Anterior cingulate cortex (tissue), 58 donors: ENCODE results near the gene SOX1.

ENCODE experiments used
- DNase-seq, 58 donors: peaks; one replicate each; lab custom pipeline; 2025; lab: John Stamatoyannopoulos, UW

The SOX1 gene

DNA sequence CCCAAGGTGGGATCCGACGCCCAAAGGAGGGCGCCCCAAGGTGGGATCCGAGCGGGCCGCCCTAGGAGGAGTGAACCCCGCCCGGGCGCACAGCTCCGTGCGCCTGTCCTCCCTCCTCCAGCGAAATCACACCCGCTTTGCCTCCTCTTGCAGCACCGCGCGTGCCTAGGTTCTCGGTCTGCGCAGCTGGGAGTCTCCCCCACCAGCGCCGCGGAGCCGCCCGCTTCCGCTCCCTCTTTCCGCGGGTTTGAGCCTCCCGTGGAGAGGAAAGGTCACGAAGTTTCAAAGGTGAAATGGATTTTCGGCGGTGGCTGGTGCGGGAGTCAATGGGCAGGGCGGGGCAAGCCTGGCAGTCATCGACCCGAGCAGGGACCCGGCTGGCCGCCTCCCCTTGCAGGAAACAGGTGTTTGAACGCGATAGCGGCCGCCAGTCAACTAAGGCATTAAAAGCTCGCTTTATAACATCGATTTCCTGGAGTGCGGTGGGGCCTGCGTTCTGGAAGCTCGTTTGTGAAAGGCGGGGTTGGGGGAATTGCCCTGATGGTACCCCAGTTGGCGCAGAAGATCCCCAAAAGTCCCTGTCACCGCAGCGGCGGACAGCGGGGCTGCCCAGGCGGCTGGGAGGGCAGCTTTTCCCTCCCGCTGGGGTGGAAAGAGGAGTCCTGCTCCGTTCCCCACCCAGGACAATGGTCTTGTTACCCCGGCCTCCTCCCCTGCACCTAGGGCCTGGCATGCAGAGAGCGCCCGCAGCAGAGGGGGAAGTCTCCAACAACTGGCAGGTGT lies 9.0 kb upstream of the SOX1 start:
- no peak for DNase-seq

DNA sequence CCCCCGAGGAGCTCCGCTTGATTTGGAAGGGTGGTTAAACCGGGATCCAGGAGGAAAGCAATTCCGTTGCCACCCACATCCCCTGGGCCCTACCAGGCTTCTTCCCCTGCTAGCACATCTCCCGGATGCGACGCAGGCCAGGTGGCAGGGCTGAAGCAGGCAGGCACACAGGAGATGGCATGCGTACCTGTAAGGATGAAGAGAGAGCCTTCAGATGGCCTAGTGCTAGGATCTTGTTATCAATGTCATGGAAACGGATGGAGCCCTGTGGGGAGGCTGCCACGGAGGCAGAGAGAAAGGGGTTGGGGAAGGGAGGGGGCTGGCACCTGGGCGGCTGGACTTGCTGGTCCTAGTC lies 8.5 kb upstream of the SOX1 start:
- no peak for DNase-seq

DNA sequence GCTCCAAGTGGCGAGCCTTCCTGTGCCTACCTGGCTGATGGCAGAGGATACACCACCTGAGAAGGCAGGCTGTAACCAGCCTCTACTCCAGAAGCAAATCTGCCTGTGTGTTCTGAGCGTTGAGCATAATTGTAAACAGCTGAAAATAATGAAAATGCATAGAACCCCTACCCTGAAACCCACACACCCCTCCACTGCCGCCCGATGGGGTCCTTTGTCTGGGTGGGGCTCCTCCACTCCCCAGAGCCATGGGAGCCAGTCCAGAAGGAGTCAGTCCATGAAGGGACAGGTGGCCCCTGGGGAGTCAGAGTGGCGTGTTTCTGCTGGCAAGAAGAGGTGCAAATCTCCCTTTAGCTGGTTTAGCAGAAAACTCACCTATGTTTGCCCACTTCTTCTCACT lies 8.0 kb upstream of the SOX1 start:
- no peak for DNase-seq

DNA sequence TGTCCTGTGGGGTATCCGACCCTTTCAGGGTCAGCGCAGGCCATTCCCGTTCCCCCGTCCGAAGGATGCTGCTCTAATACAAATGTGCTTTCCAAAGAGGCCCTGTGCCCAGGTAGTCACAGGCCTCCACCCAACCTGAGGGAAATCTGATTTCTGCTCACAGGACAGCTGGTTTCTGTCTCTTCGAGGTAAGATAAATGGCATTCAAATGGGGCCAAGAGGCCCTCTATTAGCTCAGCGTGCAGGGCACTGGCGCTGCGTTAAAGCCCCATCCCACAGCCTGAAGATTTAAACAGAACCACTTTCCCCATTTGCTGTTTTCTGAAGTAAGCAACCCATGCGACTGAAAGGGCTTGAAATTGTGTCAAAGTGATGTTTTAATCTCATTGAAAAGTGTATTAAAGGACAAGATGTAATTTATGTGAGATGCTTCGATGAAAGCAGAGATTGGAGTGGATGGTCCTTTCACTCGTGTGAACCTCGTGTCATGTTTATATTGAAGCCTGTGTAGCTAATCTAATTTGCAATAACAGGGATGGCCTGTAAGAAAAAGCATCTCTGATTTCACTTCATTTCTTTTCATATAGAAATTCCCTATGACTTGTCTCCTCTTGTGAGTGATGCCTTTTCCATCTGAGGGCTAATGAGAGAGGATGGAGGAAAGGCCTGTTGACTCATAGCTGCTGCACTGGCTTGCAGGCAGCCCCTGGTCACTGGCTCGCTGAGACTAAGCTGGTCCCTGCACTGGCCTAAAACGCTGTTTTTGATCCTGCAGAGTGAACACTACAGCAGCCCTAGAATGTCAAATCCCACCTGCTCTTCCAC lies 7.3 kb upstream of the SOX1 start:
- DNase-seq = no peak

DNA sequence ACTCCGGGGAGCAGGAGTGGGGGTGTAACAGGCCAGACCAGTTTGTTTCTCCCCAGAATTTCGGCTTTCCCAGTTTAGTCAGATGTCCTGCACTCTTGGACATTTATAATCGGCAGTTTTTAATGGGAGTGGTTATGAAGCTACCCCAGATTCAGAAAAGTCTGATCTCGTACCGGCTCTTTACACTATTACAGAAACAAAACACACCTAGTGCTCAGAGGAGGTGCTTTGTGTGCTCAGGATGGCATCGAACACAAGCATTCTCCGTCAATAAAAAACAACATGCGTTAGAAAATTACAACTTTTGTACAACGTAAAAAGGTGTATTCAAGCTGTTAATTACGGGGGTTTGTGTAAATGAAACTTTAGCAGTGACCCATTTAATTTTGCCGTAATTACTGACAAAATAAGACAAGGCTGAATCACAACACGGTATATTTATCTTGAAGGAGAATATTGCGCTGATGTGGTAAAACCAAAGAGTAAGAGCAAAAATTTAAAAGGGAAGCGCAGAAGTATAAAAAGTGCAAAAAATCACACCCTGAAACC lies 6.6 kb upstream of the SOX1 start:
- DNase-seq = no peak

DNA sequence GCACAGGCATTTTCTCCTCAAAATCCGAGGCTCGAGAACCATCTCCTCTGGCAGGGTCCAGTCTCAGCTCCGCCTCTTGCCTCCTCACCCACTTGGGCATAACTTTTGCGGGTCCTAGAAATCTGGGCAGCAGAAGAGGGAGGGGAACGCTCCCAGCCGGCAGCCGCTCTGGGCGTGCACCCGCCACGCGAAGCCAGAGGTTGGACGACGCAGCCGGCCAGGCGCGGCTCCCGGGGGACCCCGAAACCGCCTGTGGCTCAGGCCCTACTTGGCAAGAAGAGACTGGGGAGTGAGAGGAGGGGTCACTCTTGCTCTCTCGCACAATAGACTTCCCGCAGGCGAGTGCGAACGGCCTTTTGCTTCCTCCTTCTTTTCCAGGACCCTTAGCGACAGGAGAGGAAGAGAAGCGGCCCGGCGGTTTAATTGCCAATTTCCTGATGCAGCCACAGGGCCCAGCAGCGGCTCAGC lies 6.0 kb upstream of the SOX1 start:
- no peak for DNase-seq

DNA sequence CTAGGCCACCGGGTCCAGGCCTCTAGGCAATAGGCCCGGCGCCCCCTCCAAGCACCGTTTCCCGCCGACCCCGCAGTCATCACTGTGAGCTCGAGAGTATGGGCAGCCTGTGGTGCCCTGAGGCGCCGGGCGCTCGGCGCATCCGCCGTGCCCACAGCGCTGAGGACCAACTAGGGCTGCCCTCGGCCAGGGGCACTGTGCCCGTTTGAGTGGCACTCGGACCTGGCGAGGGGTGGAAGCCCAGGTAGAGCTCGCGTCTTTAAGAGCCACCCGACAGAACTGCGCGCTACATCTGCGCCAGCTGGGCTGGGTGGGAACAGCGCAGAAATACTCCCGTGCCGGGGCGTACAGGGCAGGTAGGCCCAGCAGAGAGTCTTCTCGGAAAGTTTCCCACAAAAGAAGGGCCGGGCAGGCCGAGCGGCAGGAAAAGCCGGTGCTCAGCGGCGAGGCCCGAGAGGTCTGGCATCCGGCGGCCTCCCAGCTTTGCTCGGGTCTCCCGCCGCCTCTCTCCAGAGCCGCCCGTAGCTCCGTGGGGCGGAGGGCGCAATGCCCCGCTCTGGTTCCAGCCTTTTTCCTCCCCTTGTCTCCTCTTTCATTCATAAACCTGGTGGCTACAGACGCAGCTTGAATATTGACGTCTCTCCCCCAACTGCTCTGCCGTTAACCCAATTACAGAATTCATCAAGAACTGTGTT lies 5.4 kb upstream of the SOX1 start:
- DNase-seq = no peak

DNA sequence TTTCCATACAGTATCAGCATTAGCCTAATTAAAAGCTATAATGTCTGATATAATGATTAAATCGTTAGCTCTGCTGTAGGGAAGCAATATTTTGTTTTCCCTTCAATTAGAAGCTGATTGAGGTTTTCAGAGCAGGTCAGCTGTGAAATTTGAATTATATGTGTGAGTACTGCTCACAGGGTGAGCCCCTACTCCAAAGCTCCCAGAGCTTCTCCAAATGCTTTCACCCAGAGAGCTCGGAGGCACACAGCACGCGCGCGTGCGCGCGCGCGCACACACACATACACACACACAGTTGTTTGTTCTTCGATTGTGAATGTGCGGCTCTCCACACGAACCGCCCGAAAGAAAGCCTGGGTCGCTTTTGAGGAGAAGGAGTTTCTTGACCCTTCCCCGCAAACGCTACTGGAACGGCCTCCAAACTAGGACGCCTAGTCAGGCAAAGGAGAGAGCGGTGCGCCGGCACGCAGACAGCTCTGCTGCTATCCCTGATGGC lies 4.8 kb upstream of the SOX1 start:
- no peak for DNase-seq

DNA sequence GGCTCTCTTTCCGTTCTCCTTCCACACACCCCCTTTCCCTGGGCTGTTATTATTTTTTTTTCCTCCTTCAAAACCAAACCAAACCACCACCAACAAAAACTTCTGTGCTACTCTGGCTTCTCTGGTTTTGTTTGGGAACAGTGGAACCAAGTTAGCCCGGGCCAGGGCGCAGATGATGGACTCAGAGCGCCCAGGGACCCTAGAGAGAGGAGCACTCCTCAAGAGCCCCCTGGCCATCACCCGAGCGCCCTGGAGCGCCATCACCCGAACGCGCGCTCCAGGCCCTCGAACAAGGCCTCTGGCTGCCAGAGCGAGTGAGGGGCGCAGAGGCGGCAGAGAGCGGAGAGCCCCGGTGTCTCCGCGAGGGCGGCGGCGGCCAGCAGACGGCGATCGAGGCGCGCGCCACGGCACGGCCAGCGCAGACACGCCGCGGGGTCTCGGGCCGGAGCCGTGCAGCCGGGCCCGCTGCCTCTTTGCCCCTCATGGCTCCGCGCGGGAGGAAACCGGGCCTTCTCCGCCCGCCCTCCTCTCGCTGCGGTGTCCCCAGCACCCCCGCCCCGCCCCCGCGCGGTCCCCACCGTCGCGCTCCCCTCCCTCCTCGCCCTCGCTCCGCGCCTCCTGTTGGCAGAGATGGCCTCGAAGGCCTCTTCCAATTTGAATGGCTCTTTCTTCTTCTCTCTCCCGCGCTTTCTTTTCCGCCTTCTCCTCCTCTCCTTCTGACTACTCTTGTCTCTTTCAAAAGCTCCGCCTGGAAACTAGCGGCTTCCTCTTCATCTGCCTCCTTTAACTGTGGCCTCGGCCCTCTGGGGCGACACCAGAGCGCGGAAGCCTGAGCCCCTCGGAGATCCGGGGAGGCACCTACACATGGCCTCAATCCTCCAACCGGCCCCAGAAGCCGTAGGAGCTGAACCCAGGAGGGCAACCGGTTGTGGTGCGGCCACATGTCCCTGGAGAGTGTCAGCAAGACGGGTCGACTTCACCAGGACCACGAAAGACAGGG lies 4.1 kb upstream of the SOX1 start:
- no peak for DNase-seq

DNA sequence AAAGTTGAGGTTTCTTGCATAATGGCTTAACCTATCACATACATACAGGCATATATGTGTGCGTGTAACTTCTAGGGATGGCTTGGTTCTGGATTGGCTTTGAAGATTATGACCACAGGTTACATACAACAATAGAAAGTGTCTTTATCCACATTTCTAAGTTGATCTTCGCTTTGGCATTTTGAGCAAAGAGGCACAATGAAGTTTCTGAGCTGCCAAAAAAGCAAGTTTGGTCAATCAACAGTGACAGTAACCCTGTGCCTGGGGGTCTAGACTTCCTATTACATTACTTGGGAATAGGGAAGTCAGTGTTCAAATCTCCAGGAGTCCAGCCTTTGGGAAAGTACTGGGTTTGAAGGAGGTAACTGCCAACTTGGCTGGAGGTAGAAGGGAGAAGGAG lies 3.1 kb upstream of the SOX1 start:
- DNase-seq = no peak

DNA sequence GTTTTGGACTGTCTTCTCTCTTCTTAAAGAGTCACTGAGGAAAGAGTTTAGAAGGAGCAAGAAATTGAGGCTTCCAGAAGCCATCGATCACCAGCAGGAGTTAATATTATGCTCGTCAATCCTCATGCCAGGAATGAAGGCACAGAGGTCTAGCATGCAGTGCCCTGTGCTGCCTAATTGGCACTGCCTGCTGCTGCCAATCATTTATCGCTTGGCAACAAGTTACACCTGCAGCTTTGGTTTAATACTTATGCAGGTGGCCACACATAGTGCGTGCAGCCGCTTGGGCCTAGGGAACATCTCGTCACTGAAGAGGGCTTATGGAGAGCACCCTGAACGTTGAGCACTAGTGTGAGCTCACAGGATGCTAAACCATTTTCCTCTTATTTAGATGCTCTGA lies 2.7 kb upstream of the SOX1 start:
- no peak for DNase-seq

DNA sequence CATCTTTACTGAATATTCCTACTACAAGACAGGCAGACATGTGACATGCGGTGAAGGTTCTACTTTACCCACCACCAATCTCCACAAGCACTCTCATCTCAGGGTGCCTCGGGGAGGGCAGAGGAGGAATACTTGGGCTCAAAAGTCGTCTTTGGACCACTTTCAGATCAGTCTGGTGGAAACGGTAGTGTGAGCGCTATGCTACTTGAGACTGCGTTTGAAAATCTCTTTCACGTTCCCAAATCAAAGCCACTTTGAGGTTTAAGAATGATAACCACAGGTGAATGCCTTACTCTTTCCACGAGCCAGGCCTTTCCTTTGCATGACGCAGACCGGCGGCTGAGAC lies 1.5 kb upstream of the SOX1 start:
- DNase-seq = no peak

DNA sequence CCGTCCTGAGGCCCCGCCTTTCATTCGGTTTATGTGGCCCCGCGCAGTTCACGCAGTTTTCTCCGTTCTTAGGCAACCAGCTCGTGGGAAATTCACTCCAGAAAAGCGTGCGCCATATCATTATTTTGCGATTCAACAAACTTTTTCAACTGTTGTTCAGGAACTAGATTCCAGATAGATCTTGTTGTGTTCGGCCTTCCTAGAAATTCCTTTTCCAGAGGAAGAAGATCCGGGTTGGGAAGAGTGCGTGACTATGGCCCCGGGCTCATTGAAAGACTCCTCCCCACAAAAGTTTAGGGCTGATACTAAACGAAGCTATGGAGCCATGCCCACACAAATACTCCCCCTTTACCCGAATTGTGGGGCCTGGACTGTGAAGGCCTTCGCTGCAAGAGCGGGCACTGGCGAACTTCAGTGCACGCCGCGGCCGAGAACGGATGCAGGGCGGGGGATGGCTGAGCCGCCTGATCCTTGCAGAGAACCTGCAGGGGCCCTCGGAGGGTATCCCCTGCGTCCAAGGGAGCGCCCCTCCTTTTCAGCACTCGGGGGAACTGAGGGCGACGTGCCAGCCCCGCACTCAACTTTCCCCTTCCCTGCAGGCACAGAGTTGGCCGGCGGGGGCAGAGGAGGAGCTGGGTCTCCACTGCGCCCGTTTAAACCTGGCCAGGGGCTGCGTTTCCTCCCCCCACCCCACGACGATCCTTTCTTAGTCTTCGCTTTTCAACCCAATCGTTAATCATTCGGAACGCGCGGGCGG lies 904 bp upstream of the SOX1 start:
- DNase-seq = no peak

DNA sequence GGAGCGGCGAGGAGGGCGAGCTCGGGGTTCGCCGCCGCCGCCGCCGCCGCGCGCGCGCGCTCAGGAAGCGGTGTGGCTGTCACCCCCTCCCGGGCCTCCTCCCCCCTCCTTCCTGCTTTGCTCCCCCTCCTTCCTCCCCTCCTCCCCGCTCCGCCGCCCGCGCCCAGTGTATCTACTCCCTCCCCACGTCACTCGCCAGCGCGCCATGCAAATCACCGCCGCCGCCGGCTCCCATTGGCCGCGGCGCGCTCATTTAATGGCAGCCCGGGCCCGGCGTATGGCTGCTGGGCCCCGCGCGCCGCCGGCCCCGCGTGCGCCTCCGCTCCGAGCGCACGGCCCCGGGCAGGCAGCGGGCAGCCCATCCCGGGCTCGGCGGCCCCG lies 335 bp upstream of the SOX1 start:
- DNase-seq = peak in 50 of 58 donors; percentile 32 to 91 (median 70)

DNA sequence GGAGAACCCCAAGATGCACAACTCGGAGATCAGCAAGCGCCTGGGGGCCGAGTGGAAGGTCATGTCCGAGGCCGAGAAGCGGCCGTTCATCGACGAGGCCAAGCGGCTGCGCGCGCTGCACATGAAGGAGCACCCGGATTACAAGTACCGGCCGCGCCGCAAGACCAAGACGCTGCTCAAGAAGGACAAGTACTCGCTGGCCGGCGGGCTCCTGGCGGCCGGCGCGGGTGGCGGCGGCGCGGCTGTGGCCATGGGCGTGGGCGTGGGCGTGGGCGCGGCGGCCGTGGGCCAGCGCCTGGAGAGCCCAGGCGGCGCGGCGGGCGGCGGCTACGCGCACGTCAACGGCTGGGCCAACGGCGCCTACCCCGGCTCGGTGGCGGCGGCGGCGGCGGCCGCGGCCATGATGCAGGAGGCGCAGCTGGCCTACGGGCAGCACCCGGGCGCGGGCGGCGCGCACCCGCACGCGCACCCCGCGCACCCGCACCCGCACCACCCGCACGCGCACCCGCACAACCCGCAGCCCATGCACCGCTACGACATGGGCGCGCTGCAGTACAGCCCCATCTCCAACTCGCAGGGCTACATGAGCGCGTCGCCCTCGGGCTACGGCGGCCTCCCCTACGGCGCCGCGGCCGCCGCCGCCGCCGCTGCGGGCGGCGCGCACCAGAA lies 1.1 kb downstream of the SOX1 start:
- DNase-seq = peak in 1 of 58 donors; percentile 7

DNA sequence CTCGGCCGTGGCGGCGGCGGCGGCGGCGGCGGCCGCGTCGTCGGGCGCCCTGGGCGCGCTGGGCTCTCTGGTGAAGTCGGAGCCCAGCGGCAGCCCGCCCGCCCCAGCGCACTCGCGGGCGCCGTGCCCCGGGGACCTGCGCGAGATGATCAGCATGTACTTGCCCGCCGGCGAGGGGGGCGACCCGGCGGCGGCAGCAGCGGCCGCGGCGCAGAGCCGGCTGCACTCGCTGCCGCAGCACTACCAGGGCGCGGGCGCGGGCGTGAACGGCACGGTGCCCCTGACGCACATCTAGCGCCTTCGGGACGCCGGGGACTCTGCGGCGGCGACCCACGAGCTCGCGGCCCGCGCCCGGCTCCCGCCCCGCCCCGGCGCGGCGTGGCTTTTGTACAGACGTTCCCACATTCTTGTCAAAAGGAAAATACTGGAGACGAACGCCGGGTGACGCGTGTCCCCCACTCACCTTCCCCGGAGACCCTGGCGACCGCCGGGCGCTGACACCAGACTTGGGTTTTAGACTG lies 1.7 kb downstream of the SOX1 start:
- DNase-seq = no peak

DNA sequence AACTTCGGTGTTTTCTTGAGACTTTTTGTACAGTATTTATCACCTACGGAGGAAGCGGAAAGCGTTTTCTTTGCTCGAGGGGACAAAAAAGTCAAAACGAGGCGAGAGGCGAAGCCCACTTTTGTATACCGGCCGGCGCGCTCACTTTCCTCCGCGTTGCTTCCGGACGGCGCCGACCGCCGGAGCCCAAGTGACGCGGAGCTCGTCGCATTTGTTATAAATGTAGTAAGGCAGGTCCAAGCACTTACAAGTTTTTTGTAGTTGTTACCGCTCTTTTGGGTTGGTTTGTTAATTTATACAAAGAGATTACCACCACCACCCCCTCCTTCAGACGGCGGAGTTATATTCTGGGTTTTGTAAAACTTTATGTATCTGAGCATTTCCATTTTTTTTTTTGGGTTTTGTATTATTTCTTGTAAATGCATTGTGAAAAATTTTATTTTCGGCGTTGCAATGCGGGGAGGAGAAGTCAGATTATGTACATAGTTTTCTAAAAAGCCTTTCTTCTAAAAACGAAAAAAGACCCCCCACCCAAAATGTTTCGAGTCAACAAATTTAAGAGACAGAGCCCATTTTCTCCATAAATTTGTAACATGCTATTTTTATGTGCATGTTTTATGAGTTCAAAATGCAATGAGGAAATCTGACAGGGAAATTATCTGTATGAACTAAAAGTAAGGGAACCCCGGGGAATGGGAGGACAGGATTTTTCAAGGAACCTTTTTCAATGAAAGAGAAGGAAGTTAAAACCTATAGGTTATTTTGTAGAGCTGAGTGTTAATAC lies 2.3 kb downstream of the SOX1 start:
- no peak for DNase-seq
